H1 (cell line): ENCODE results near the gene GPRIN1. TPM values are rescaled to one million over a fixed set of nuclear protein-coding genes. Genes with fewer than 3 reads are reported as not detected.

Experiments used
- BACH1 ChIP-seq: IDR thresholded peaks from 2 replicates; pipeline ENCODE4 v1.6.1; 2012; ENCODE audit warnings: low read length, improper control_type of control experiment
- BRCA1 ChIP-seq: IDR thresholded peaks from 2 replicates; pipeline ENCODE4 v1.6.1; 2012; ENCODE audit warnings: low read depth, low read length, improper control_type of control experiment
- CBX8 ChIP-seq: fragments of 300-800, 300-1000 bp; sonication (generic); IDR thresholded peaks from 2 replicates; pipeline ENCODE4 v1.7.1; 2016; ENCODE audit warnings: low read depth, low read length, borderline replicate concordance
- EZH2 ChIP-seq: fragments of 200-600 bp; sonication (generic); IDR thresholded peaks from 2 replicates; pipeline ENCODE4 v1.7.1; 2012; ENCODE audit warnings: low read depth, mild to moderate bottlenecking, moderate library complexity, low read length, inconsistent platforms; ENCODE audit not compliant: severe bottlenecking
- JUN ChIP-seq: IDR thresholded peaks from 2 replicates; pipeline ENCODE4 v1.6.1; 2011; ENCODE audit warnings: low read depth, mild to moderate bottlenecking, improper control_type of control experiment, low read length
- KDM1A ChIP-seq: fragments of 200-600, 300-600 bp; sonication (generic); IDR thresholded peaks from 2 replicates; pipeline ENCODE4 v1.7.1; 2016; ENCODE audit warnings: mild to moderate bottlenecking, low read length, borderline replicate concordance
- POLR2AphosphoS5 ChIP-seq: IDR thresholded peaks from 2 replicates; pipeline ENCODE4 v1.6.1; 2011; ENCODE audit warnings: low read depth, low read length
- SP2 ChIP-seq: IDR thresholded peaks from 2 replicates; pipeline ENCODE4 v1.6.1; 2012; ENCODE audit warnings: mild to moderate bottlenecking, low read length, inconsistent platforms
- TAF1 ChIP-seq: IDR thresholded peaks from 2 replicates; pipeline ENCODE4 v1.6.1; 2011; ENCODE audit warnings: mild to moderate bottlenecking, low read depth, low read length
- TCF12 ChIP-seq: IDR thresholded peaks from 2 replicates; pipeline ENCODE4 v1.6.1; 2011; ENCODE audit warnings: low read depth, mild to moderate bottlenecking, low read length
- TEAD4 ChIP-seq: IDR thresholded peaks from 2 replicates; pipeline ENCODE4 v1.6.1; 2012; ENCODE audit warnings: low read depth, low read length, inconsistent platforms, mixed read lengths
- polyA plus RNA-seq, 7 experiments: library from polyadenylated mRNA; depleted of rRNA in 3 of 7; stranded (reverse) in 5 of 7; unstranded in 2 of 7; fragments of >200 nt in 5 of 7; fragments of 200-250 nt in 2 of 7; gene quantifications; 1 replicate in 5 of 7; 2 replicates in 1 of 7; 4 replicates in 1 of 7; pipeline versions ENCODE4 v1.2.1 to v1.2.3, GENCODE V29; 2011 to 2013; ENCODE audit warnings: missing spikeins in 2 of 7, mixed read lengths in 2 of 7
- total RNA-seq: library from RNA; stranded (reverse); fragmentation: NEBNext Ultra II Directional; extraction: Animal tissue kit (Norgen Biotek cat#: 25700); gene quantifications from 2 replicates; pipeline ENCODE4 v1.2.1, GENCODE V29; 2021
- TF ChIP-seq, protein P1 (sequence below): fragments of 300-600 bp; sonication (generic); IDR thresholded peaks from 2 replicates; pipeline ENCODE4 v1.7.1; 2012; ENCODE audit warnings: low read length, moderate library complexity, mild to moderate bottlenecking, inconsistent platforms; ENCODE audit not compliant: insufficient replicate concordance

GPRIN1 gene
- total and polyA plus RNA-seq, 2 of the 8 experiments (the other 6 are each of a cell fraction or from before 2014, with no cell fraction given) = 3.3 to 12.0 TPM

DNA sequence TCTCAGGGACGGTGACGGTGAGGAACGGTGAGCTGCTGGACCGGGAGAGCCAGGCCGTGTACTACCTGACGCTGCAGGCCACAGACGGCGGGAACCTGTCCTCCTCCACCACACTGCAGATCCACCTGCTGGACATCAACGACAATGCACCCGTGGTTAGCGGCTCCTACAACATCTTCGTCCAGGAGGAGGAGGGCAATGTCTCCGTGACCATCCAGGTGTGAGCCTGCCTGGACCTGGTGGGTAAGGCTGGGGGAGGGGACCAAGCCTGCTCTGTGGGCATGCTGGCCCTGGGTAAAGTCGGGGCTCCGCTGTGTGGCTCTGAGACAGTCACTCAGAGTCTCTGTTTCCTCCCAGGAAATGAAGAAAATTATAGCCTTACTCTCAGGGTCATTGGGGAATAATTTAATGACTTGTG, 31.6 kb downstream of the GPRIN1 start (continued):
- TF ChIP-seq, protein P1, sequence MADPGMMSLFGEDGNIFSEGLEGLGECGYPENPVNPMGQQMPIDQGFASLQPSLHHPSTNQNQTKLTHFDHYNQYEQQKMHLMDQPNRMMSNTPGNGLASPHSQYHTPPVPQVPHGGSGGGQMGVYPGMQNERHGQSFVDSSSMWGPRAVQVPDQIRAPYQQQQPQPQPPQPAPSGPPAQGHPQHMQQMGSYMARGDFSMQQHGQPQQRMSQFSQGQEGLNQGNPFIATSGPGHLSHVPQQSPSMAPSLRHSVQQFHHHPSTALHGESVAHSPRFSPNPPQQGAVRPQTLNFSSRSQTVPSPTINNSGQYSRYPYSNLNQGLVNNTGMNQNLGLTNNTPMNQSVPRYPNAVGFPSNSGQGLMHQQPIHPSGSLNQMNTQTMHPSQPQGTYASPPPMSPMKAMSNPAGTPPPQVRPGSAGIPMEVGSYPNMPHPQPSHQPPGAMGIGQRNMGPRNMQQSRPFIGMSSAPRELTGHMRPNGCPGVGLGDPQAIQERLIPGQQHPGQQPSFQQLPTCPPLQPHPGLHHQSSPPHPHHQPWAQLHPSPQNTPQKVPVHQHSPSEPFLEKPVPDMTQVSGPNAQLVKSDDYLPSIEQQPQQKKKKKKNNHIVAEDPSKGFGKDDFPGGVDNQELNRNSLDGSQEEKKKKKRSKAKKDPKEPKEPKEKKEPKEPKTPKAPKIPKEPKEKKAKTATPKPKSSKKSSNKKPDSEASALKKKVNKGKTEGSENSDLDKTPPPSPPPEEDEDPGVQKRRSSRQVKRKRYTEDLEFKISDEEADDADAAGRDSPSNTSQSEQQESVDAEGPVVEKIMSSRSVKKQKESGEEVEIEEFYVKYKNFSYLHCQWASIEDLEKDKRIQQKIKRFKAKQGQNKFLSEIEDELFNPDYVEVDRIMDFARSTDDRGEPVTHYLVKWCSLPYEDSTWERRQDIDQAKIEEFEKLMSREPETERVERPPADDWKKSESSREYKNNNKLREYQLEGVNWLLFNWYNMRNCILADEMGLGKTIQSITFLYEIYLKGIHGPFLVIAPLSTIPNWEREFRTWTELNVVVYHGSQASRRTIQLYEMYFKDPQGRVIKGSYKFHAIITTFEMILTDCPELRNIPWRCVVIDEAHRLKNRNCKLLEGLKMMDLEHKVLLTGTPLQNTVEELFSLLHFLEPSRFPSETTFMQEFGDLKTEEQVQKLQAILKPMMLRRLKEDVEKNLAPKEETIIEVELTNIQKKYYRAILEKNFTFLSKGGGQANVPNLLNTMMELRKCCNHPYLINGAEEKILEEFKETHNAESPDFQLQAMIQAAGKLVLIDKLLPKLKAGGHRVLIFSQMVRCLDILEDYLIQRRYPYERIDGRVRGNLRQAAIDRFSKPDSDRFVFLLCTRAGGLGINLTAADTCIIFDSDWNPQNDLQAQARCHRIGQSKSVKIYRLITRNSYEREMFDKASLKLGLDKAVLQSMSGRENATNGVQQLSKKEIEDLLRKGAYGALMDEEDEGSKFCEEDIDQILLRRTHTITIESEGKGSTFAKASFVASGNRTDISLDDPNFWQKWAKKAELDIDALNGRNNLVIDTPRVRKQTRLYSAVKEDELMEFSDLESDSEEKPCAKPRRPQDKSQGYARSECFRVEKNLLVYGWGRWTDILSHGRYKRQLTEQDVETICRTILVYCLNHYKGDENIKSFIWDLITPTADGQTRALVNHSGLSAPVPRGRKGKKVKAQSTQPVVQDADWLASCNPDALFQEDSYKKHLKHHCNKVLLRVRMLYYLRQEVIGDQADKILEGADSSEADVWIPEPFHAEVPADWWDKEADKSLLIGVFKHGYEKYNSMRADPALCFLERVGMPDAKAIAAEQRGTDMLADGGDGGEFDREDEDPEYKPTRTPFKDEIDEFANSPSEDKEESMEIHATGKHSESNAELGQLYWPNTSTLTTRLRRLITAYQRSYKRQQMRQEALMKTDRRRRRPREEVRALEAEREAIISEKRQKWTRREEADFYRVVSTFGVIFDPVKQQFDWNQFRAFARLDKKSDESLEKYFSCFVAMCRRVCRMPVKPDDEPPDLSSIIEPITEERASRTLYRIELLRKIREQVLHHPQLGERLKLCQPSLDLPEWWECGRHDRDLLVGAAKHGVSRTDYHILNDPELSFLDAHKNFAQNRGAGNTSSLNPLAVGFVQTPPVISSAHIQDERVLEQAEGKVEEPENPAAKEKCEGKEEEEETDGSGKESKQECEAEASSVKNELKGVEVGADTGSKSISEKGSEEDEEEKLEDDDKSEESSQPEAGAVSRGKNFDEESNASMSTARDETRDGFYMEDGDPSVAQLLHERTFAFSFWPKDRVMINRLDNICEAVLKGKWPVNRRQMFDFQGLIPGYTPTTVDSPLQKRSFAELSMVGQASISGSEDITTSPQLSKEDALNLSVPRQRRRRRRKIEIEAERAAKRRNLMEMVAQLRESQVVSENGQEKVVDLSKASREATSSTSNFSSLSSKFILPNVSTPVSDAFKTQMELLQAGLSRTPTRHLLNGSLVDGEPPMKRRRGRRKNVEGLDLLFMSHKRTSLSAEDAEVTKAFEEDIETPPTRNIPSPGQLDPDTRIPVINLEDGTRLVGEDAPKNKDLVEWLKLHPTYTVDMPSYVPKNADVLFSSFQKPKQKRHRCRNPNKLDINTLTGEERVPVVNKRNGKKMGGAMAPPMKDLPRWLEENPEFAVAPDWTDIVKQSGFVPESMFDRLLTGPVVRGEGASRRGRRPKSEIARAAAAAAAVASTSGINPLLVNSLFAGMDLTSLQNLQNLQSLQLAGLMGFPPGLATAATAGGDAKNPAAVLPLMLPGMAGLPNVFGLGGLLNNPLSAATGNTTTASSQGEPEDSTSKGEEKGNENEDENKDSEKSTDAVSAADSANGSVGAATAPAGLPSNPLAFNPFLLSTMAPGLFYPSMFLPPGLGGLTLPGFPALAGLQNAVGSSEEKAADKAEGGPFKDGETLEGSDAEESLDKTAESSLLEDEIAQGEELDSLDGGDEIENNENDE = no peak
- TF ChIP-seq TAF1 = no peak
- TF ChIP-seq TEAD4 = no peak
- TF ChIP-seq BRCA1 = no peak
- no peak; the same call in 1 of the 2 replicates for TF ChIP-seq KDM1A
- TF ChIP-seq POLR2AphosphoS5 = peak; percentile 17; the same call in 1 of the 2 replicates
- TF ChIP-seq EZH2 = no peak
- TF ChIP-seq SP2 = no peak
- TF ChIP-seq CBX8 = no peak
- TF ChIP-seq JUN = no peak
- TF ChIP-seq BACH1 = no peak
- no peak; the same call in 1 of the 2 replicates for TF ChIP-seq TCF12
